GM19035 (cell line): Measurements from ENCODE around the gene DNAJC7.

Experiments
- ATAC-seq: cut with Tn5 transposase; IDR thresholded peaks from one replicate; pipeline ENCODE4 v1.9.1; 2021; ENCODE audit not compliant: unreplicated experiment

Gene DNAJC7

DNA sequence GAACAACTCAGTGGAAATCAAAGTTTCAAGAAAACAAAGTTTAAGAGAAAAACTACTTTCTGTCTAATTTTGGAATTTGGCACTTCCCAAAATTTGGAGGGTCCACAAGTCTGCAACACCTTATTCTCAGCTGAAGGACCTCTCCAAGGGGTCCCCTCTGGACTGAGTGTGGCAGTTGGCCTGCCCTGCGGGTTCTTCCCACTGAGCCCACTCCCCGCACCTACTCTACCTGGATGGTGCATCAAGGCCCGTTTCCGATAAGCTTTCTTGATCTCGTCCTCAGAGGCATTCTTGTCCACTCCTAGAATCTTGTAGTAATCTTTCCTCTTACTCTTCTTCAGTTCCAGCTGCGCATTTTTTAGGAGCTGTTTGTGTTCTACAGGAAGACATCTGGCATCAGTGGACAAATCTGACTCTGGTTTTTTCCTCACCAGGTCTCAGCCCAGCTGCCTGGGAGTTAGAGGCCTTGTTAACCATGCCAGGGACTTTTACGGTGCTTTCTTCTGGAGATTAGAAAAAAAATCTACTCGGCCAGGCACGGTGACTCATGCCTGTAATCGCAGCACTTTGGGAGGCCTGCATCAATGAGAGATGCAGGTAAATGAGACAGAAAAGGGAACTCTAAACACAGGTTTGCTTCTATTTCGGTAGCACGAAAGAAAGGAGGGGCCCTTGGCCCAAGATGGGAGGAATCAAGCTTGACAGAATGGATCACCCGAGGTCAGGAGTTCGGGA lies 35.0 kb downstream of the DNAJC7 start:
- ATAC-seq, result no peak

DNA sequence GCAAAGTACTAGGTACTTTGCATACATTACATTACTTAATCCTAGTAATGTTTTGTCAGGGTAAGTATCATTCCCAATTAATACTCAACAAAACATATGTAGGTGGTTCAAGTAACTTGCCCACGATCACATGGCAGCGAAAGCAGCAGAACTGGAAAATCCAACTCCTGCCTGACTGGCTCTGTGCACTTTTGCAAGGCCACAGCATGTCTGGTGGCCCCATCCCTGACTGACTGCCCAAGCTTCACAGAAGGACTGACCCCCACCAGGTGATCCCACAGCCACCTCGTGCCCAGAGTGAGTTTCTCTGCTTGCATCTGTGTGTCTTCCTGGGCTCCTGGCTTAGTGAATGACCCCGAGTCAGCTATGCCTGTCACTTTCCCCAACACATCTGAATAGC lies 39.2 kb downstream of the DNAJC7 start:
- ATAC-seq, result no peak

DNA sequence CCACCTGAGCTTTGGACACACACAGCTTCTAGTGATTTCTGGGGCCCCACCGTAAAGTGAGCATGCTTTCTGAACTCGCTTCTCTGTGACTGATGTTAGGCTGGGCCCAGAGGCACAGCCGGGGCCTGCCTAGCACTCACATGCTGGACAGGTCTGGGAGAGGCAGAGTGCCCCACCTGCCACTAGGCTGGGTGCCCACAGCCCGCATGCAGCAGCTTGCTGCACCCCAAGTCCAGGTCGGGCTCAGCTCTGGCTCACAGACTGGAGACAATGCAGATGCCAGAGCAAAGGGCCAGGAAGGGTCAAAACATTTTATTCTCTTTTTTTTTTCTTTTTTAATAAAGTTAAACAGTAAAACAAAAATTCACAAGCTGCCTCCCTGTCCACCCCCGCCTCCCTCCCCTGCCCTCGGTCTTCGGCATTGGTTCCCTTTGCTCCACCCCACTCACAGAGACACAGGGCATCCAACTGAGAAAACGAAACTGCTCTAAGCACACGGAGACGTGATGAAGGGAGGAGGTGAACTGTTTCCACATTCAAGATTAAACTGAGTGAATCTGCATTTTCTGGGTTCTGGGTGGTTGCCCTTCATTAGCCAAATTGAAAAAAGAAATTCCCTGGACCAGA lies 41.0 kb downstream of the DNAJC7 start:
- no peak for ATAC-seq

DNA sequence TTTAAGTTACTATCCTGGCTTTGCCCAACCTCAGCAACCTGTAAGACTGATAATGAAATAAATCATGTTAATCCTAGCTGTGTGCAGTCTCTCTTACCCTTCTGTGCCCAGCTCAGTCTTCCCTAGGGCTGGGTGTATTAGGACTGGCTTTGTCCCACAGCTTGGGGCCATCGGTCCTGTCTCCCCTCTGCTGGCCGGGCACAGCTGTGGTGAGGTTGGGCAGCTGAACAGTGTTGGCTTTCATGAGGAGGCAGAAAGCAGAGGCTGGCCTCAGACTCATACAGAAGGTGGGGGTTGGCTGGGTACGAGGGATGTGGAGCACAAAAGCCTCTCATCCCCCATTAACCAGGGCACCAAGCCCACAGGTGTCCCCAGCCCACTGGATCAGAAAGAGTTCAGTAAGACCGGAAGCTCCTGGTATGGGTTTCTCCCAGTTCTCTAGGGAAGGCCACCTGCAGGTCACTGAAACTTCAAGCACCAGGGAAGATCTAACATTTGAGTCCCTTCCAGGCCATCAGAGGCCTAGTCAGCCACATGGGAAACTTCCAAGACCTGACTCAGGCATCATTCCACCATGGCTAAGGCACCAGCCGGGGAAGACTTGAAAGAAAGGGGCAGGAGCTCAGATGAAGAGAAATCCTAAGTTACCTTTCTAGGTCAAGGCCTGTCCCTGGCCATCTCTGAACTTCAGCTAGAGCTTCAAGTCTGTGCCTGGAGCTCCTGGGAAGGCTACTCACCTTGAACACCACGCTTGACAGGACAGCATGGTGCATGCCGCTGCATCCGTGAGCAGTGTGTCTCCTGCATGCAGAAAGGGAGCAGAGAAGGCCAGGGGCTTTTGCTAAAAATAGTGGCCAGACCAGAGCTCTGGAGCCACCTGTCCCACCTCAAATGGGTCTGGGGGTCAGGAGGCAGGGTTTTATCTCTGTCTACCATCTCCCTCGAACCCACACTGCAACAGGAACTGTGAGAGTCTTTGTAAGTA lies 41.8 kb downstream of the DNAJC7 start:
- no peak for ATAC-seq

DNA sequence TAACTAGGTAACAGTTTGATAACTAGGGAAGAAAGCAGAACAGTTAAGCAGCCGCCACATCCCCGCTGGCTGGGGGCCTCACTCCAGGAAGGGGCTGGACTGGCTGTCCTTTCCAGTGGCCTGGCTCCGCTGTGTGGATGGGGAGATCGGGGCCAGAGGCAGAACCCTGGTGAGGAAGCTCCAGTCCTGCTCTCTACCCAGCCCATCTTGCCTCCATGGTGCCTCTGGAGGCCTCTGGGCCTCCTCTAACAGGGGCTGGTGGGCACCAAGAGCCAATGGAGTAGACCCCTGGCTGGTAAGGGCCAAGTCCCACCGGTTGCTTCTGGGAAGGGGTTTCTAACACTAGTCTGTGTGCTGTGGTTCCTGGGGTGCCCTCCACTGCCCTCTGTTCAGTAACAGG lies 42.6 kb downstream of the DNAJC7 start:
- no peak for ATAC-seq

DNA sequence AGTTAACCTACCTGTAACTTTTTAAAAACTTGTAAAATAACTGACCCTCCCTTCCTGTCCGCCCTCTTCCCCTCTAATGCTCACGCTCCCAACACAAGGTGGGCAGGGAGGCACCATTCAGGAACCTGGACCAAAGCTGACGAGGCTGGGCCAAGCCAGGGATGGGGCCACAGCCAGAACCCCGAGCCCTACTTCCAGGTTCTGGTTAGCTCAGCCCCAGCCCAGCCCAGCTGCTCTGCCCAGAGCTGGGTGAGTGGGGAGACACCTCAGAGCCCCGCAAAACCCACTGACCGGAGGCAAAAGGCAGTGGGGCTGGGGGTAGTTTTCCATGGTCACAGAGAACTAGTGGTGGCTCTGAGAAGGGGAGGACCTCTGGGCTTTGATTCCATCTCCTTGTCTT lies 43.2 kb downstream of the DNAJC7 start:
- ATAC-seq, result no peak

DNA sequence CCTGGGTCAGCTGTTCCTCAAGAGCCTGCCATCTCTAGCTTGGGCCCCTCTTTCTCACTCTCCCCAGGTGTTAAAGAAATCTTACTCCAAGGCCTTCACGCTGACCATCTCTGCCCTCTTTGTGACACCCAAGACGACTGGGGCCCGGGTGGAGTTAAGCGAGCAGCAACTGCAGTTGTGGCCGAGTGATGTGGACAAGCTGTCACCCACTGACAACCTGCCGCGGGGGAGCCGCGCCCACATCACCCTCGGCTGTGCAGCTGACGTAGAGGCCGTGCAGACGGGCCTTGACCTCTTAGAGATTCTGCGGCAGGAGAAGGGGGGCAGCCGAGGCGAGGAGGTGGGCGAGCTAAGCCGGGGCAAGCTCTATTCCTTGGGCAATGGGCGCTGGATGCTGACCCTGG lies 43.8 kb downstream of the DNAJC7 start:
- ATAC-seq, result no peak

DNA sequence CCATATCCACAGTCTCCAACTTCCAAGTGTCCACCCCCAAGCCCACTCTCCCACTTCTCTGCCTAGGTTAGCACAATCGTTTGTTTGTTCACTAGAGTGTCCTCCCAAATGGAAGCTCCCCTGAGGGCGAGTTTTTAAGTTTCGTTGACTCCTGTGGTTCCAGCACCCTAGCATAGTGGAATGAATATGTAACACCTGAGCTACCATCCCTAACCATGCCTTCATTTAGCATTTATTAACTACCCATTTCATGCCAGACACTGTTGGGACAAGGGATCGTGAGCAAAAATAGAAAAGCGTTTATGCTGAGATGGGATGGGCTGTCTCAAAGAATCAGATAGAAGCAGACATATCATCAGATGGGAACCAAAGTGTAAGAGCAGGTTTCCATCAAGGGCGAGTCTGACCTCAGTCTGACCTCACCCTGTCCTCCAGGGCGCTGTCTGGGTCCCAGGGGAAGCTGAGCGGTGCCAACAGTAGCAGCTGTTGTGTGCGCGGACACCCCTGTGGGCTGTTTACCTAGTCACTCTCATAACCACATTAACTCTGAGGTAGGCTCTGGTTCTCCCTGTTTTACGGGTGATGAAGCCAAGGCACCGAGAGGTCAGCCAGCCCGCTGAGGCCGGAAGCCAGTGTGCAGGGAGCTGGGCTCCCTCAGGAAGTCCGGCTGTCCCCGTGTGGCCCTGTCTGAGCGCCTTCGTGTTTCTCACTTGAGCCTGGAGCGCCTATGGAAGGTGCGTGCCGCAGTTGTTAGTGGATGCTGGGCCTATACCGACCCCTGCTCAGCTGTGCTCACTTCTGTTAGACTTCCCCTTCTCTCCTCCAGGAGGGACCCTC lies 44.5 kb downstream of the DNAJC7 start:
- ATAC-seq, result no peak

DNA sequence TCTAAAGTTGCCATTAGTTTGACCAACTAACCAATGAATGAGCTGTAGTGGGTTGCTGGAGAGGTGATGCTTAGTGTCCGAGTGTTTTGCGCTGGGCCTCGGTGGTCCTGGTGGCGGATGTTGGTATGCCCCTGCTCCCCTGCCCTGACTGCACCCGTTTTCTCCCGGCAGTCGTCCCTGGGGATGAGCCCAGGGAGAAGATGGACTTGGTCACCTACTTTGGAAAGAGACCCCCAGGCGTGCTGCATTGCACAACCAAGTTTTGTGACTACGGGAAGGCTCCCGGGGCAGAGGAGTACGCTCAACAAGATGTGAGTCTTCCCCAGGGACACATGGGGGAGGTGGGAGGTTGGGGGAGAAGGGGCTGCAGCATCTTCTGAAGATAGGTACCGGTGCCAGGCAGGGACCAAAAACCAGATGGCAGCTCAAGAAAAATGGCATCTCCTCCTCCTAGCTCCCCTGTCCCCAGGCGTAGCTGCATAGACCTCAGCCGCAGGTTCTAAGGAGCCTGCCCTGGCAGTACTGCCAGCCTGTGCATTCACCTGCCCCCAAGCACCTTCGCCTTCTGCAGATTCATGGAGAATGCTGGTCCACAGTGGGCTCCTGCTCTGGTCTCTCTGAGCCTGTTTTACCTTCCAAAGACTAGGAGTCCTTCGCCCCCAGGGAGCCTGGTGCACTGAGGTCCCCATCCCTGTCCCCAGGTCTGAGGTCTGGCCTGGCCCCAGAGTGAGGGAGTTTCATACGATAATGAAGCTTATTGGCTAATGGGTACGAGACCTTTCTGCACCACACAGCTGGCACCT lies 45.3 kb downstream of the DNAJC7 start:
- ATAC-seq, result no peak

DNA sequence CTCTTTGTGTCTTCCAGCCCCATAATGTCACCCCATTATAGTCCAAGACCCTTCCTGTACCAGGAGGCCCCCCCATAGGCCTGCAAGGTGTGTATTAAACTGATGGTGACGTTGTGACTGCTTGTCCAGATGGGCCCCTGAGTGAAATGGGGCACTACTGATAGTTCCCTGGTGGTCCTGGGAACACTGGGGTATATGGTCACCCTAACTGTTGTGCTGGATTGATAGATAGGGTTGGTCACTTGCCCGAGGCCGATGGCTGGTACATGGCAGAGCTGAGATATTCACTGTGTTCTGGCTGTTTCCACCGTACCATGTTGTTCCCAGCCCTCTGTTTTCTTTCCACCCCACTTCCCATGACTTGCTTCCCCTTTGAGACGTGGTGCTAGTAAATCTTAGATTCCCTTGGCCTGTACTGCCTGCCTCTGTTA lies 46.3 kb downstream of the DNAJC7 start:
- ATAC-seq, result no peak

DNA sequence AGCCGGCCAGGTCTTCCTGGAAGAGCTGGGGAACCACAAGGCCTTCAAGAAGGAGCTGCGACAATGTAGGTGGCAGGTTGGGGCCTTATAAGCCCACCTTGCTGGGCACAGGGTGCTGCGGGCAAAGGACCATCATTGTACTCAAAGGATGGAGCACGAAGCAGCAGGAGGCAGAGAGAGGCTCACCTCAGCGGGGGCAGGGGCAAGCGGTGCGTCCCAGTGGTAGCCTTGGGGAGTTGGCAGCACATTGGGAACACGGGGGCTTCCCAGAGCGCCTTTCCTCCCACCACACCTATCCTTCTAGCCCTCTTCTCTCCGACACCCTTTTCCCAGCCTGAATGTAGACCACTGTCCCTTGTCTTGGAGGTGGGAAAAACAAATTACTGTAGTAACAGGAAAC lies 48.6 kb downstream of the DNAJC7 start:
- no peak for ATAC-seq

DNA sequence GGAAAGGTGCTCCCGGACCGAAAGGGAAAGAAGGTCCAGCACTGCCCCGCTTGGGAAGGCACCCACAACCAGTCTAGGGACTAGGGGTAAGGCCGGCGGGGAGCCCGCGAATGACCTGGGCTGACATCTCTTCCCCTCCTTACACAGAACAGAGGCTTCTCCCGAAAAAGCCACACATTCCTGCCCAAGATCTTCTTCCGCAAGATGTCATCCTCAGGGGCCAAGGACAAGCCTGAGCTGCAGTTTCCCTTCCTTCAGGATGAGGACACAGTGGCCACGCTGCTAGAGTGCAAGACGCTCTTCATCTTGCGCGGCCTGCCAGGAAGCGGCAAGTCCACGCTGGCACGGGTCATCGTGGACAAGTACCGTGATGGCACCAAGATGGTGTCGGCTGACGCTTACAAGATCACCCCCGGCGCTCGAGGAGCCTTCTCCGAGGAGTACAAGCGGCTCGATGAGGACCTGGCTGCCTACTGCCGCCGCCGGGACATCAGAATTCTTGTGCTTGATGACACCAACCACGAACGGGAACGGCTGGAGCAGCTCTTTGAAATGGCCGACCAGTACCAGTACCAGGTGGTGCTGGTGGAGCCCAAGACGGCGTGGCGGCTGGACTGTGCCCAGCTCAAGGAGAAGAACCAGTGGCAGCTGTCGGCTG lies 49.2 kb downstream of the DNAJC7 start:
- no peak for ATAC-seq

DNA sequence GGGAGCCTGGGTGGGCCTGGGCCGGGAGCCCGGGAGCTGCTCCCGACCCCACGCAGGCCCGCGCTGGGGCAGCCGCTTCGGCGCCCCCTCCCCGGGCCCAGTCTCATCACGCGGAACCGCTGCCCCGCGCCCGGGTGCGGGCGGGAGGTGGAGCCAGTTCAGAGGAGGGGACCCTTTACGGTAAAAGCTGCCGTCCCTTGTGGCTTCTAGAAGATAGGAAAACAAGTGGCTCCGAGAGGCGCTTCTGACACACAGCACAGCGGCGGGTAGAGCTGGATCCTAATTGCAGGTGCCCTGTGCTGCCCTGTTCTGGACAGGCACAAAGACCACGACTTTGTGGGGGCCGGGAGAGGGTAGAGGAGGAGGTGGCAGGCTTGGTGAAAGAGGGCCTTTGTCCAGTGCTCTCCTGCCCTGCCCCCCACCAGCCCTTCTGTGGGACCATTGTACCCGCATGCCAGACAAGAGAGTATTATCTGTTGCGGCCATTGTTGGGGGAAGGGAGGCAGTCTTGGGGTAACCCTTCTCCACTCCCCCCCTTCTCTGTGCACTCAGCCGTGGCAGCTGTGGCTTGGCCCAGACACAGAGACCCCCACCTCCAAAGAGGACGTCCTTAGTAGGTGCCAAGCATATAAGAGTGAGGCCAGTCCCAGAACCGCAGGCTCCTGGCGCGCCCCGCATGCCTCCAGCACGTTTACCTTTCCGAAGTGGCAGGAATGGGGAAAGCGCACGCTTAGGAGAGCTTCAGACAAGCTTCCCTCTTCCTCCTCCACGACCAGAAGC lies 49.9 kb downstream of the DNAJC7 start:
- peak; percentile 23 for ATAC-seq

DNA sequence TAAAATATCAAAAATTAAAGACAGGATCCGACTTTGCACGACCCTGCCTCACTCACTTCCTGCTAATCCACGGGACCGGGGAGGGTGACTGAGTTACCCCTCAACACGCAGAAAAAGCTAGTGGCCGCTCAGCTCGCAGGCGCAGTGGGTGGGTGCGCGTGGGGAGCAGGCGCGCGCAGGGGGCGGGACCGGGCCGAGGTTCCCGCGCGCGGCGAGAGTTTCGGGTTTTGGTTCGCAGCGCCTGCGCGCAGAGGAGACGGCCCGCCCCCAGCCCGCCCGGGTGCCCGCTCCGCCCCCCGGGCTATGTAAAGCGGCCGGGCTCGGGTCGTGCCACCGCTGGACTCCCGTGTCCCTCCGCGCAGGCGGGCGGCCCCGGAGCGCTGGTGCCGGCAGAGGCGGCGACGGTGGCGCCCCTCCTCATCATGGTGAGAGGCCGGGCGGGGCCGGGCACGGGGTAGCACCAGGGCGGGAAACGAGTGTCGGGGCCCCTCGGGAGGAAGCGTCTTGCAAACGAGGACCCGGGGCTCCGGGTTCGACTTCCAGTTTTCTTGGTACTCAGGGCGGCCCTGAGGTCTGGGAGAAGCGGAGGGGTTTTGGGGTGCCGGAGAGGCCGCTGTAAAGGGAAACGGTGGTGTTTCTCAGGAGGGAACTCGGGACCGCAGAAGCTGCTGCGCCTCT lies 50.6 kb downstream of the DNAJC7 start, which contains the start of gene CNP:
Gene CNP, plus strand, starts transcription at position 333 of the 678 bp plus-strand sequence. Its CDS starts 90 bp downstream, at position 423.
- peak; percentile 67 for ATAC-seq

DNA sequence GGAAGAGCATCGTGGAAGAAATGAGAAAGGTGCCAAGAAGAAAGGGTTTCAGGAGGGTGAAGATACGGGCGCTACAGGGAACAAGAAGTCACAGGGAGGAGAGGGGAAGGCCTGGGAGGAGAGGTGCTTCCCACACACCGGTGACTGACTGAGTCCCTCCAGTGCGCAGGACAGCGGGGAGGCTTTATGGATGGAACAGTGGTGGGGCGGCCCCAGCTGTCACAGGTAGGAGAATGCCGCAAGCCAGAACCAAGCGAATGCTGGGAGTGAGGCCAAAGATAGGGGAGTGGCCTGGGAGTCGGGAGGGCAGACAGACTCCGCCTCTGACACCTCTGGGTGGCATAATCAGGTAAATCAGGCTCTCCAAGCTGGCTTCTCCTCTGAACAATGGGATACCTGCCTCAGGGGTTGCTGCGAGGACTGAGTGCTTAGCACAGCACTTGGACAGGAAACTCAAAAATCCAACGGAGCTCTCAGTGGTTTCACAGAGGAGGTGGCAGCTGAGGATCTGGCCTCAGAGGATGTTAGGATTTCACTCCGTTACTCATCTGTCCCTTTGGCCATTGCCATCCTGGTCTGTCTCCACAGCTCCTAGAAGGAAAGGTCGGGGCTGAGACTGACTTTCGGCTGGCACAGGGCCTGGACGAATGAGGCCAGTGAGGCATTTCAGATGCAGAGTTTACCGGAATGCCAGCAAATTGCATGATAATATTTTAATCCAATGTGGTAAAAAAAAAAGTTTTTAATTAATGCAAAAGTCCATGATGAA lies 51.4 kb downstream of the DNAJC7 start:
- ATAC-seq, result no peak

DNA sequence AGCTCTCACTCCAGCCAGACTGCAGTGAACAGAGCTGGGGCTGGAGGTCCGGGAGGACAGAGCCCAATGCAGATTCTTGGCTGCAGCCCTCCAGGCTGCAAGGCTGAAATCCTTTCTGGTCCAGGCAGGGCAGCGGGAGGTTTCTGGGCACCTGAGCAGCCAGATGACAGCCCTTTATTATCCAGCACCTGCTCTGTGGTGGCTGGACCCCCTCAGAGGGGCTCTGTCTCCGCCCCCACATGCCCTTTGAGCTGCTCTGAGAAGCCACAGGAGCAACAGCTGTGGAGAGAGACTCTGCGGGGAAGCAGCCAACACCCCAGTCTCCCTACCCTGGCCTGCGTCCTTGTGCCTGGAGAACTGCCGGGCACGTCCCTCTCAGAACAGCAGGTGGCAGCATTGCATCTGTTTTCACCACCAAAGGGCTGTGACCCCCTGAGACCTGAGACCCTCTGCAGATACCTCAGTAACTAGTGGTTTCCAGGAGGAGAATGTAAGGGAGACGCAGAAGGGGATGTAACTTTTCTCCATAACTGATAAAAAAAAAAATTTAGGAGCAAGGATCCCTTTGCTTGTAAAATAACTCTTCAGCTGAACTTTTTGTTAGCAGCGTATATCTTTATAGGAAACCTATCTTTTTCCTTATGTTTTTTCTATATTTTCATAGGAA lies 54.3 kb downstream of the DNAJC7 start:
- ATAC-seq, result no peak

DNA sequence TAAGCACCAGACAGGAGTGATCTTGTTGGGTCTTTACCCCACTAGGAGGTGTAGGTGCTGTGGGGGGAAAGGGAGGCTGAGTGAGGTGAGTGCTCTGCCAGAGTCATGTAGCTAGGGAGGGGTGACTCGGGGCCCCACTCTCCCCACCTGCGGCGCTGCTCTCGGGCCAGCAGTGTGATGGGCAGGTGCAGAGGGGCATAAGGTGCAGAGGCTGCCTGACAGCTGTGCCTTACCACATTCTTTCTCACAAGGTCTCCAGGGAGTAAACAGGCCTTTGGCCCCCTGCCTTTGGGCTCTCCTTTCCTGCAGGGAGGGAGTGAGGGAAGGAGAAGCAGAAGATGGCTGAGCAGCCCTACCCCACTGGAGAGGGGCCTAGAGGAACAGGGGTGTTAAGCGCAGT lies 55.1 kb downstream of the DNAJC7 start:
- no peak for ATAC-seq
